A673 (cell line): ENCODE measurements around the gene DDX3X.

Experiments
- CTCF ChIP-seq: fragments of 300-800, 200-600 bp; sonication (generic); conservative IDR thresholded peaks from 2 replicates; pipeline ENCODE4 v1.5.1; 2017; ENCODE audit warnings: low read depth, mild to moderate bottlenecking, antibody characterized with exemption, low read length, moderate library complexity, mixed read lengths
- EZH2 ChIP-seq: fragments of 200-600 bp; sonication (generic); IDR thresholded peaks from 2 replicates; pipeline ENCODE4 v1.6.1; 2017; ENCODE audit warnings: borderline replicate concordance, low read depth, mild to moderate bottlenecking, mixed read lengths, antibody characterized with exemption, low read length; ENCODE audit not compliant: poor library complexity, severe bottlenecking

- TF ChIP-seq EZH2 (no peak), CTCF (no peak)
Measured at GRCh38 chrX:41288641-41289040, 45.3 kb upstream of the DDX3X start.
